NCI-H345 (cell line): ENCODE results near the gene ZNF705A.
"Not testable (repeated sequence)": the region's sequence is repeated elsewhere in the genome, so short reads cannot be mapped to it uniquely, and the experiment has no call there.

ENCODE experiments used
- DNase-seq: peaks from one replicate; lab custom pipeline; 2025; lab: John Stamatoyannopoulos, UW

Gene ZNF705A

GRCh38 chr12:8184206-8184605 is 27.4 kb downstream of the ZNF705A start:
- not testable (repeated sequence) for DNase-seq

DNA sequence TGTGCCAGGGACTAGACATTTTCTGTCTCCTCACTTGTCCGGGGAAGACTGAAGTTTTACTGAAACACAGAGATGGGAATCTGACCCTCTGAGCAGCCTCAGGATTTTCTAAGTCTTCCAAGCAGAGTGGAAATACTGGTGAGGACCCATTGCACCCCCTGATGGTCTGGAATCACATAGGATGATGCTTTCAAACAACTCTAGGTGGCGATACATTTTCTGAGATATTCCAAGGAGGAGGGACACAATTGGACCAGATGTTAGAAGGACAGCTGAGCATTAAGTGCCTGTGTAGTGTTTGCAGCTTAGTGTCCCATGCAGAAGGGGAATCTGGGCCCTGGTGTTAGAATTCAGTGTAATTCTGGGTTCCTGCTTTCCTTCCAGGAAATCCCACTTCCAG is 31.3 kb downstream of the ZNF705A start:
- DNase-seq, result not testable (repeated sequence)

DNA sequence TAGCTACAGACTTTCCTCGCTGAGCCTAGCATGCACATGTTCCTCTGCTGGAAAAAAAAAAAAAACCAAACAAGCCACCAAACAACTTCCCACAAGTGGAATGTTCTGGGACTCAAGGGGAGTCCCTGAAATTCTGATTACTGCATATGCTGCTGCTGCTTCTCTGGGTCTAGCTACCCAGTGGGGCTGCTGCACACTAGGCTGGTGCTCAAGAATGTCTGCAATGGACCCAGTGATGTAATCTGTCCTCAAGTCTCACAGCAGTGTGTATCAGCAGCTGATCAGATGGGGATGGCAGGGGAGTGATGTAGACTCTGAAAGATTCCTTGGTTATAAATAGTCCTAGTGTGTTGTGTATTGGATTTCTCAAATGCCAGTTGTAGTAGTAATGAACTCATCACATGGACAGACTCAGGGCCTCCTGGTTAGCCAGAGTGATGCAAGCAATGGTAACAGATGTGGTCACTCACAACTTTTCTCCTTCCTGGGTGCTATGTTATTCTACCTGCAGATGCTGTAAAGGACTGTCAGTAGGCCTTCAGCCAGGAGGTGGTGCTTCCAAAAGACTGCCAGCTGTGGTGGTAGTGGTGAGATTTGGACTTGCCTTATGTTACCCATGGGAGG is 41.0 kb downstream of the ZNF705A start:
- not testable (repeated sequence) for DNase-seq

DNA sequence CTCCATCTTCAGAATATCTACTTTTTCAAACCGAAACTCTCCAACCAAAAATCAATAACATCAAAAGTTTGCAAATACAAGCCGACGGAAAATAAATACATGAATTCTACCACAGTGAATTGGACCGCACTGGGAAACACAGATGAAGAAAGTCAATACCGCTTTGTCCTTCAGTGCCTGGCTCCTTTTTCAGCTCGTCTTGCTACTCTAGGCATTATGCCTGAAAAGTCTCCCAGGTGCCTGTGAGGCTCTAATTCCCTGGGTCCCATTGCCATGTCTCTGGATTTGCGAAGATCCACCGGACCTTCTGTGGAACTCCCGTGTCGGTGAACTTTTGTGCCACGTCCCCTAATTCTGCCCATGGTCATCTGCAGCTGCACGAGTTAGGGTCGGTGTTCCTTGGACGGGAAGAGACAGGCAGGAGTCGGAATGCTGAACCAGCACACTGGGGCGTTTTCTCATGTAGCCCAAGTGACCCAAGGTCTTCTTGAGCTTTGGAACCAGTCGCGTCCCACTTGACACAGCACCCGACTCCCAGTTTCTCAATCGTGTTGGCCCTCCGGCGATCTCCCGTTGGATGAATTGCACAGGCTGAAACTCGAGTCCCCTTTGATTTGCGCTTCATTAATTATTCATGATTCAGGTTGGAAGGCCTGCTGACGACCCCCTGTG is 62.0 kb downstream of the ZNF705A start:
- not testable (repeated sequence) for DNase-seq

- not testable (repeated sequence) for DNase-seq
These were observed 64.6 kb downstream of the ZNF705A start for GRCh38 chr12:8221375-8221774.

GRCh38 chr12:8221844-8222243 is 65.0 kb downstream of the ZNF705A start:
- not testable (repeated sequence) for DNase-seq

- DNase-seq, result not testable (repeated sequence)
These were observed 65.5 kb downstream of the ZNF705A start for GRCh38 chr12:8222303-8222702.

- not testable (repeated sequence) for DNase-seq
These were observed 66.8 kb downstream of the ZNF705A start for GRCh38 chr12:8223646-8224045.

DNA sequence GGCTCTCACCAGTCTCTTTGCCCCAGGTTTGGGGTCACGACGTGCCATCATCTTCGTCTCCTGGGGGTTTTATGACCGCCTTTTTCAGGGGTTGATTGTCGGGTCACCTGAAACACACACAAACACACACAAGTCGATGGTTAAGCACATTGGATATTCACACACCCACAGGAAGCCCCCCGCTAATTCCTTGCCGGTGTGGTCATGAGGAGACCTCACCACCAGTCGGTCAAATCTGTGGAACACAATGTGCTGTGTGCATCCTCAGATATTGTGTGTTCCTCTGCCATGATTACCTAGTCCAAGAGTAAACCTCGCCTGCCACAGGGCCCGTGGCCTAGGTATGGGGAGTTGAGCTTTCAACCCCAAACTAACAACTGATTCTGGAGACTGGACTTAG is 68.0 kb downstream of the ZNF705A start:
- DNase-seq, result not testable (repeated sequence)

DNA sequence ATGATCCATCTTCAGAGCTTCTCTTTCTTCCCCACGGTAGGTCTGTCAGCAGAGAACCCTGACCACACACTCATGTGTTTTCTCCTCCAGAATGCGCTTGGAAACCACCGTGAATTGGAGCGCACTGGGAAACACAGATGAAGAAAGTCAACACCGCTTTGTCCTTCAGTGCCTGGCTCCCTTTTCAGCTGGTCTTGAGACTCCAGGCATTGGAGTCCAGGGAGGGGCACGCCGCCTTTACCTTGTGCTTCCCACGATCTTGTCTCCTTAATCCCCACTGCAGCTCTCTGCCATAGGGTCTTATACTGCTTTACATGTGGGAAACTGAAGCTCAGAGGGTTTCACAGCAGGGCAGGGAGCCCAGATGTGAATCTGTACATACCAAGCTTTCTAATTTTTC is 69.5 kb downstream of the ZNF705A start:
- DNase-seq, result no peak

- not testable (repeated sequence) for DNase-seq
These were observed 70.3 kb downstream of the ZNF705A start, which contains the start of gene FAM90A1 for GRCh38 chr12:8226992-8227731. TSS of gene FAM90A1 (minus strand) at chr12:8227618. CDS start at chr12:8224832, 2,786 bp downstream.

DNA sequence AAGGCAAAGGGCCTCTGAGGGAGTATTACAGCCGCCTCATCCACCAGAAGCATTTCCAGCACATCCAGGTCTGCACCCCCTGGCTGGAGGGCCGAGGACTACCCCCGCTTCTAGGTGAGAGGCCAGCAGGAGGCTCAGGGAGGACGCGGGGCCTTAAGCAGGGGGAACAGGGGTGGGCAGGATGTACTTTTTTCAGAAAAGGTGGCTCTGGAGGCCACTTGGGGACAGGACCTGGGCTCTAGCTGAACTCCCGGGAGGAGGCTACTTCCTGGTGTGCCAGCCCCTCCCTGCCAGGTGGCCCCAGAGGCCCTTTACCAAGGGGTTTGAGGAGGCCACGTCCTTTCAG is 70.9 kb downstream of the ZNF705A start:
- not testable (repeated sequence) for DNase-seq

DNA sequence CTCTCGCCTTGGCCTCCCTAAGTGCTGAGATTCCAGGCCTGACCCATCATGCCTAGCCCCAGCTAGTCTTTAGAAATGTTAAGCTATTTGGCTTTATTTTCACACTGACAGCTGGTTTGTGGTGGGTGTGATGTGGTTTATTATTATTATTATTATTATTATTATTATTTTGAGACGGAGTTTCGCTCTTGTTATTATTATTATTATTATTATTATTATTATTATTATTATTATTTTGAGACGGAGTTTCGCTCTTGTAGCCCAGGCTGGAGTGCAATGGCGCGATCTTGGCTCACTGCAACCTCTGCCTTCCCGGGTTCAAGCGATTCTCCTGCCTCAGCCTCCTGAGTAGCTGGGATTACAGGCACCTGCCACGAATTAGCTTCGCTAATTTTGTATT is 71.8 kb downstream of the ZNF705A start:
- DNase-seq, result not testable (repeated sequence)

DNA sequence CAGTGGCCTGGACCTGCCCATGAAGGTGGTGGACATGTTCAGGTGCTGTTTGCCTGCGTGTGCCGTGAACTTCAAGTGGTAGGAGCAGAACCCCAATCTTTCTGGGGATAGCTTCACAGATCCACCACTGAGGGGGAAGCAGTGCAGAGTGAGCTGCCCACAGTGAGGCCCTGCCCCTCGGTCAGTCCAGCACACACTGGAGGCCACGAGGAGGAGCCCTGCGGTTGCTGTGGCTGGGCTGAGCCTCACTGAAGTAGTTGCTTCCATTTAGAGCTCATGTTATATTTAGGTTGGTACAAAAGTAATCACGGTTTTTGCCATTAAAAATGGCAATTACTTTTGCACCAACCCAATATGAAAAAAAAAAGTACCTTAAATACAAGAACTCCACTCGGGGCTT is 72.7 kb downstream of the ZNF705A start:
- DNase-seq, result not testable (repeated sequence)
